IMR-90 (cell line): Measurements from ENCODE around the gene SIAH2. TPM values are rescaled to one million over a fixed set of nuclear protein-coding genes. Genes with fewer than 3 reads are reported as not detected.

Experiments
- ATAC-seq: fragments of 200-7000 bp; cut with Tn5 transposase; 2 replicates; pipeline ENCODE4 v1.9.1; 2020; ENCODE audit warnings: low read depth, mild to moderate bottlenecking, moderate library complexity
- BruUV-seq: library from RNA; stranded (reverse); fragments of 400-500 nt; replicated peaks from 2 replicates; lab custom pipeline; 2021; lab: Mats Ljungman, UMichigan
- CTCF ChIA-PET: fragments of 300-600 bp; formaldehyde crosslinking; extraction: SDS; loops from one replicate; lab custom pipeline; 2021; ENCODE audit warnings: antibody characterized with exemption; lab: Yijun Ruan, JAX
- POLR2A ChIA-PET: fragments of 300-600 bp; sonication (Branson Sonifier 250); formaldehyde crosslinking; loops from one replicate; lab custom pipeline; 2022; ENCODE audit warnings: antibody characterized with exemption; ENCODE audit not compliant: unreplicated experiment; lab: Charles Lee
- DNase-seq: peaks from one replicate; pipeline ENCODE4 v3.0.0; 2013
- H2AFZ ChIP-seq: replicated peaks from 2 replicates; pipeline ENCODE3; 2013; ENCODE audit warnings: low read length, mild to moderate bottlenecking; ENCODE audit not compliant: poor library complexity
- H2AK5ac ChIP-seq: 2 replicates; pipeline ENCODE4 v1.6.1; 2013; ENCODE audit warnings: low read depth, low read length, inconsistent platforms
- H2AK9ac ChIP-seq: replicated peaks from 2 replicates; pipeline ENCODE3; 2013; ENCODE audit warnings: mild to moderate bottlenecking, low read depth, low read length, moderate library complexity; ENCODE audit not compliant: poor library complexity
- H2BK120ac ChIP-seq: 2 replicates; pipeline ENCODE4 v1.6.1; 2013; ENCODE audit warnings: low read depth, low read length, inconsistent platforms
- H2BK15ac ChIP-seq: 3 replicates; pipeline ENCODE4 v1.6.1; 2013; ENCODE audit warnings: low read depth, low read length, inconsistent platforms
- H2BK20ac ChIP-seq: 2 replicates; pipeline ENCODE4 v1.6.1; 2013; ENCODE audit warnings: low read depth, mild to moderate bottlenecking, inconsistent platforms, low read length, moderate library complexity
- H2BK5ac ChIP-seq: 2 replicates; pipeline ENCODE4 v1.6.1; 2013; ENCODE audit warnings: mild to moderate bottlenecking, low read depth, low read length, inconsistent platforms; ENCODE audit not compliant: poor library complexity, severe bottlenecking
- H3K14ac ChIP-seq: replicated peaks from 2 replicates; pipeline ENCODE4 v1.6.1; 2013; ENCODE audit warnings: low read depth, low read length, inconsistent platforms
- H3K18ac ChIP-seq: 2 replicates; pipeline ENCODE4 v1.6.1; 2013; ENCODE audit warnings: low read depth, low read length, control low read depth
- H3K23ac ChIP-seq: 2 replicates; pipeline ENCODE4 v1.6.1; 2013; ENCODE audit warnings: low read depth, low read length, inconsistent platforms
- H3K27ac ChIP-seq: 2 replicates; pipeline ENCODE4 v1.5.1; 2013; ENCODE audit warnings: mild to moderate bottlenecking, control low read depth, low read length; ENCODE audit not compliant: insufficient read depth
- H3K27me3 ChIP-seq: 2 replicates; pipeline ENCODE4 v1.6.1; 2013; ENCODE audit warnings: low read length; ENCODE audit not compliant: control insufficient read depth, insufficient read depth
- H3K36me3 ChIP-seq: 2 replicates; pipeline ENCODE4 v1.6.1; 2013; ENCODE audit warnings: low read length, mixed read lengths; ENCODE audit not compliant: control insufficient read depth, insufficient read depth
- H3K4ac ChIP-seq: 2 replicates; pipeline ENCODE4 v1.6.1; 2013; ENCODE audit warnings: low read depth, low read length, inconsistent platforms
- H3K4me1 ChIP-seq: 2 replicates; pipeline ENCODE4 v1.6.1; 2013; ENCODE audit warnings: low read length, mixed read lengths; ENCODE audit not compliant: control insufficient read depth, insufficient read depth
- H3K4me2 ChIP-seq: 2 replicates; pipeline ENCODE4 v1.6.1; 2013; ENCODE audit warnings: low read depth, mild to moderate bottlenecking, control low read depth, low read length, moderate library complexity
- H3K4me3 ChIP-seq: 2 replicates; pipeline ENCODE4 v1.5.1; 2013; ENCODE audit warnings: low read depth, mild to moderate bottlenecking, control low read depth, low read length, moderate library complexity; ENCODE audit not compliant: insufficient read depth
- H3K56ac ChIP-seq: 2 replicates; pipeline ENCODE4 v1.6.1; 2013; ENCODE audit warnings: low read length, inconsistent platforms; ENCODE audit not compliant: insufficient read depth; ENCODE audit errors: extremely low read depth
- H3K79me1 ChIP-seq, 2 experiments: 2 replicates each; pipeline ENCODE4 v1.6.1; 2013; ENCODE audit warnings: low read length in 2 of 2, inconsistent platforms in 1 of 2, low read depth in 1 of 2
- H3K9ac ChIP-seq: 2 replicates; pipeline ENCODE4 v1.6.1; 2013; ENCODE audit warnings: low read depth, low read length, control low read depth
- H3K9me1 ChIP-seq: 2 replicates; pipeline ENCODE4 v1.6.1; 2013; ENCODE audit warnings: low read length, inconsistent platforms; ENCODE audit not compliant: insufficient read depth
- H3K9me3 ChIP-seq: 2 replicates; pipeline ENCODE4 v1.6.1; 2013; ENCODE audit warnings: low read length; ENCODE audit not compliant: control insufficient read depth, insufficient read depth
- H4K20me1 ChIP-seq: 2 replicates; pipeline ENCODE4 v1.6.1; 2013; ENCODE audit warnings: low read length, inconsistent platforms; ENCODE audit not compliant: insufficient read depth
- H4K5ac ChIP-seq: 2 replicates; pipeline ENCODE4 v1.6.1; 2013; ENCODE audit warnings: mild to moderate bottlenecking, low read depth, low read length, control low read depth
- H4K8ac ChIP-seq, 2 experiments: 2 replicates each; pipeline ENCODE4 v1.6.1; 2013; ENCODE audit warnings: low read depth in 2 of 2, low read length in 2 of 2, control low read depth in 1 of 2, inconsistent platforms in 1 of 2
- H4K91ac ChIP-seq: 2 replicates; pipeline ENCODE4 v1.6.1; 2013; ENCODE audit warnings: low read depth, low read length, inconsistent platforms; ENCODE audit not compliant: insufficient read depth
- CHD1 ChIP-seq: IDR thresholded peaks from 2 replicates; pipeline ENCODE4 v1.6.1; 2012; ENCODE audit warnings: low read depth, low read length, improper control_type of control experiment
- POLR2A ChIP-seq: IDR thresholded peaks from 2 replicates; pipeline ENCODE4 v1.6.1; 2012; ENCODE audit warnings: mild to moderate bottlenecking, low read depth, low read length
- WGBS, 2 experiments: methylation state at CpG; one replicate each; pipeline versions ENCODE4 v1.1.5 to v1.1.7; 2013; ENCODE audit warnings: missing lambda C conversion rate in 2 of 2; ENCODE audit not compliant: insufficient read length in 1 of 2; ENCODE audit errors: extremely low coverage in 2 of 2; 5-methylcytosine and 5-hydroxymethylcytosine counted together
- dilution Hi-C: fragments of 300-500 bp; cut with HindIII; formaldehyde crosslinking; loops from one replicate; pipeline ENCODE4 v1.14.3; 2018; ENCODE audit warnings: low sequenced_read_pairs; ENCODE audit not compliant: unreplicated experiment
- in situ Hi-C: fragments of 300-500 bp; cut with MboI; formaldehyde crosslinking; loops from 3 replicates; pipeline ENCODE4 v1.14.3; 2019; ENCODE audit warnings: low sequenced_read_pairs, inconsistent platforms, mixed read lengths
- intact Hi-C: fragments of 100-400 bp; cut with micrococcal nuclease; formaldehyde crosslinking; loops from 2 replicates; pipeline ENCODE4 v1.10.0; 2022
- polyA plus RNA-seq, 3 experiments: library from polyadenylated mRNA; depleted of rRNA; stranded (reverse); fragments of >200 nt; gene quantifications; 2 replicates each; pipeline ENCODE4 v1.2.3, GENCODE V29; 2012; ENCODE audit warnings: low replicate concordance in 1 of 3
- total RNA-seq: library from RNA; depleted of rRNA; stranded (reverse); fragments of >200 nt; gene quantifications from 2 replicates; pipeline ENCODE4 v1.2.3, GENCODE V29; 2012

The SIAH2 gene
- total and polyA plus RNA-seq, 2 of the 4 experiments (the other 2 are of a cell fraction): 24.7 to 61.8 TPM

GRCh38 chr3:150759947-150760346, 3.0 kb downstream of the SIAH2 start:
- peaks cover 49% of the 10 kb centered on the region for H4K20me1 ChIP-seq
- H3K9ac ChIP-seq: peak overlapping the region; percentile 32; the same call in 1 of the 2 replicates
- H3K27me3 ChIP-seq: no peaks in the 10 kb centered on the region
- no peak overlapping the region for H3K18ac ChIP-seq
- WGBS, 2 experiments: 76% methylated on average over 2 of the region's 2 CpGs; no CpG with 5 or more reads in 1 of the 2 experiments
- H2BK20ac ChIP-seq: no peak overlapping the region
- 0 out of 2 replicates have a peak overlapping the region, but pooled peaks have one; percentile 15 for H3K14ac ChIP-seq
- no peak for ATAC-seq
- no peak overlapping the region for H2AFZ ChIP-seq
- no peak for TF ChIP-seq CHD1
- no peak for TF ChIP-seq POLR2A
- H3K56ac ChIP-seq: no peak overlapping the region
- peaks cover 10 to 54% of the 10 kb centered on the region in 2 experiments; a peak in 3 of 4 replicates for H3K79me1 ChIP-seq
- no peak overlapping the region for H2AK5ac ChIP-seq
- no peak overlapping the region for H4K8ac ChIP-seq
- peaks cover 9% of the 10 kb centered on the region for H3K4me1 ChIP-seq
- H3K9me1 ChIP-seq: peaks cover 6% of the 10 kb centered on the region; the same call in 1 of the 2 replicates
- in situ Hi-C loops: no loop called here
- no peak overlapping the region for H2AK9ac ChIP-seq
- POLR2A ChIA-PET: no interaction called here
- H3K36me3 ChIP-seq: peaks cover 4% of the 10 kb centered on the region; the same call in 1 of the 2 replicates
- DNase-seq: no peak
- no peaks in the 10 kb centered on the region for H3K9me3 ChIP-seq
- 0 out of 2 replicates have a peak overlapping the region, but pooled peaks have one; percentile 27 for H3K4me3 ChIP-seq
- peak overlapping the region; percentile 16 for H2BK5ac ChIP-seq
- no peak overlapping the region for H4K91ac ChIP-seq
- H3K23ac ChIP-seq: peak overlapping the region; percentile 59; the same call in 1 of the 2 replicates
- no peak overlapping the region for H2BK120ac ChIP-seq
- H4K5ac ChIP-seq: no peak overlapping the region
- intact Hi-C loops: loop anchor here (5.0 to 10.0 kb wide), 2 partner anchors 158 to 525 kb away; partner anchors contain the start of gene SELENOT
- H3K27ac ChIP-seq: no peak overlapping the region
- dilution Hi-C loops: no loop called here
- H3K4ac ChIP-seq: no peak overlapping the region
- H3K4me2 ChIP-seq: peak overlapping the region; percentile 95
- no peak overlapping the region for H2BK15ac ChIP-seq
- CTCF ChIA-PET: interaction anchor here (0.6 to 1.0 kb wide), 2 partner anchors 38 to 134 kb away, joined by 3 to 6 read pairs; no protein-coding TSS in a partner anchor
- BruUV-seq: no TSS peak
